Activated T-helper 9 cell treated with anti-CD3 and anti-CD28 coated beads, Interleukin-2, amount 50 U/mL, for 16 hours (primary cell): ENCODE results near the gene MYO1D.
A peak's percentile ranks its signal among the peaks of the same experiment; 100 is the strongest.
"Not testable (repeated sequence)": the region's sequence is repeated elsewhere in the genome, so short reads cannot be mapped to it uniquely, and the experiment has no call there.

Experiments used
- DNase-seq: peaks from one replicate; pipeline ENCODE4 v3.0.0-alpha.2; 2020; ENCODE audit warnings: low read depth

The MYO1D gene

GRCh38 chr17:32894245-32894644, 17.3 kb upstream of the MYO1D start:
- DNase-seq = no peak

- DNase-seq = not testable (repeated sequence)
These were observed 10.5 kb upstream of the MYO1D start for GRCh38 chr17:32887410-32887809.

GRCh38 chr17:32886951-32887350, 10.0 kb upstream of the MYO1D start:
- not testable (repeated sequence) for DNase-seq

GRCh38 chr17:32882734-32883133, 5.8 kb upstream of the MYO1D start:
- no peak for DNase-seq

GRCh38 chr17:32882029-32882428, 5.1 kb upstream of the MYO1D start:
- no peak for DNase-seq

GRCh38 chr17:32880671-32881453, 3.9 kb upstream of the MYO1D start:
- DNase-seq = no peak

- no peak for DNase-seq
These were observed 2.2 kb upstream of the MYO1D start for GRCh38 chr17:32879134-32879533.

- DNase-seq = no peak
These were observed 1.3 kb upstream of the MYO1D start for GRCh38 chr17:32878211-32878610.

- peak; percentile 90 for DNase-seq
These were observed 340 bp upstream of the MYO1D start for GRCh38 chr17:32877164-32877764.

GRCh38 chr17:32875923-32876416, 954 bp downstream of the MYO1D start:
- DNase-seq = no peak

GRCh38 chr17:32875230-32875917, 1.6 kb downstream of the MYO1D start:
- no peak for DNase-seq

- no peak for DNase-seq
These were observed 3.8 kb downstream of the MYO1D start for GRCh38 chr17:32873114-32873513.

GRCh38 chr17:32871746-32872145, 5.2 kb downstream of the MYO1D start:
- no peak for DNase-seq

- no peak for DNase-seq
These were observed 6.0 kb downstream of the MYO1D start for GRCh38 chr17:32870969-32871368.

- no peak for DNase-seq
These were observed 6.8 kb downstream of the MYO1D start for GRCh38 chr17:32870027-32870670.

- DNase-seq = no peak
These were observed 7.4 kb downstream of the MYO1D start for GRCh38 chr17:32869345-32870026.

GRCh38 chr17:32865141-32865540, 11.8 kb downstream of the MYO1D start:
- no peak for DNase-seq

GRCh38 chr17:32863559-32863958, 13.4 kb downstream of the MYO1D start:
- no peak for DNase-seq

GRCh38 chr17:32862940-32863339, 14.0 kb downstream of the MYO1D start:
- DNase-seq = no peak

- no peak for DNase-seq
These were observed 14.9 kb downstream of the MYO1D start for GRCh38 chr17:32861981-32862380.

- no peak for DNase-seq
These were observed 16.9 kb downstream of the MYO1D start for GRCh38 chr17:32859857-32860525.
